ENCODE measurements around the gene CCR4.
"Not testable (repeated sequence)": the region's sequence is repeated elsewhere in the genome, so short reads cannot be mapped to it uniquely, and the experiment has no call there.

CCR4 gene

DNA sequence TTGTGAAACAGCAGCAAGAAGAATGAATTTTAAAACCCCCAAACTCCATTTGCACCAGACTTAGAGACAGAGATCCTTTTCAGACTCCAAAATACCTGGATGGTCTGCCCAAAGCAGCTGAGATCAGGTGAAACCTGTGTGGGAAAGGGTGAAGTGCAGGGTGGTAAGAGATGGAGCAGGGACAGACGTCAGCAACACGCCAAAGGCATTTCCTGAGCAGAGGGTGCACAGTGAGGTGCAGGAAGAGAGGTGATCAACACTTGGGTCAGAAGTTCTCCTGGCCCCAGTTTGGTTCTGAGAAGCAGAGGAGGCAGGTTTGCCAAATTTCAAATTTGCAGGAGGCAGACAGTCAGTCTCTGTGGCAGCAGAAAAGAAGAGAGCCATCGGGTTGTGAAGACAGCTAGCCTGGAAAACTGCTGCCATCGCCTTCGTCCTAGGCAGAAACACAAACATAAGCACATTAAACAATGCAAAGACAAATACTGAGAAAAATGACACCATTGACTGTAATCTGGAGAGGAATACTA is 9.8 kb downstream of the CCR4 start:
- no peak for DNase-seq
- no peak for TF ChIP-seq POLR2A (IDR thresholded peaks at IDR 0.05; ENCODE audit: low read length)
- no peak for TF ChIP-seq GATA1 (IDR thresholded peaks at IDR 0.05; ENCODE audit: low read depth, low read length)

DNA sequence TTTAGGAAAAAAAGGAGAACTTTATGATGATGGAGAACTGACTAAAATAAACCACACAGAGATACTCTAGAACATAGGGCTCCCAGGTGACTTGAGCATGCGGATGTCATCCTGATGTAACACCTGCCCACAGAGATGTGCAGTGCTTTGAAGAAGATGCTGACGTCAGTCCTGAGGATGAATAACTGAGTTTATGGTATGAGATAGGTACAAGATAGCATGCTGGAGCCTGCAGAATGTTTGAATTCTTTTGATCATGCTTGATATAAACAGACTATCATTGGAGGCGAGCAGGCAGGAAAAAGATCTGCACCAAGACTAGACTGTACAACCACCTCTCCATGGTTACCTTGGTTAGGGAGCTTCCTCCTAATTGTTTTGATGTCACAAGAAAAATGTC is 12.4 kb downstream of the CCR4 start:
- TF ChIP-seq POLR2A (IDR thresholded peaks at IDR 0.05; ENCODE audit: low read length) (no peak), GATA1 (IDR thresholded peaks at IDR 0.05; ENCODE audit: low read depth, low read length) (no peak)
- no peak for DNase-seq

DNA sequence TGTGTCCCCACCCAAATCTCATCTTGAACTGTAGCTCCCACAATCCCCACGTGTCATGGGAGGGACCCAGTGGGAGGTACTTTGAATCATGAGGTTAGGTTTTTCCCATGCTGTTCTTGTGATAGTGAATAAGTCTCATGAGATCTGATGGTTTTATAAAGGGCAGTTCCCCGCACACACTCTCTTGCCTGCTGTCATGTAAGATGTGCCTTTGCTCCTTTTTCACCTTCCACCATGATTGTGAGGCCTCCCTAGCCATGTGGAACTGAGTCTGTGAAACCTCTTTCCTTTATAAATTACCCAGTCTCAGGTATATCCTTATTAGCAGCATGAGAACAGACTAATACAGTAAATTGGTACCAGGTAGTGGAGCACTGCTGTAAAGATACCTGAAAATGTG is 13.3 kb downstream of the CCR4 start:
- not testable (repeated sequence) for DNase-seq

DNA sequence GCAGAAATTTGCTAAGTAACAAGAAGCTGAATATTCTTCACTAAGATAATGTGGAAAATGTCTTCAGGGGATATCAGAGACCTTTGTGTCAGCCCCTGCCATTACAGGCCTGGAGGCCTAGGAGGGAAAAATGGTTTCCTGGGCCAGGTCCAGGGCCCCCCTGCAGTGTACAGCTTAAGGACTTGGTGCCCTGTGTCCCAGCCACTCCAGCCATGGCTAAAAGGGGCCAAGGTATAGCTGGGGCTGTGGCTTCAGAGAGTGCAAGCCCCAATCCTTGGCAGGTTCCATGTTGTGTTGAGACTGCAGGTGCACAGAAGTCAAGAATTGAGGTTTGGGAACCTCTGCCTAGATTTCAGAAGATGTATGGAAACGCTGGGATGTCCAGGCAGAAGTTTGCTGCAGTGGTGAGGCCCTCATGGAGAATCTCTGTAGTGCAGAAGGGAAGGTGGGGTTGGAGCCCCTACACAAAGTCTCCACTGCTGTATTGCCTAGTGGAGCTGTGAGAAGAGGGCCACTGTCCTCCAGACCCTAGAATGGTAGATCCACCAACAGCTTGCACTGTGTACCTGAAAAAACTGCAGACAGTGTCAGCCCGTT is 14.3 kb downstream of the CCR4 start:
- peak in 1 of 2 experiments; percentile 15 for DNase-seq

DNA sequence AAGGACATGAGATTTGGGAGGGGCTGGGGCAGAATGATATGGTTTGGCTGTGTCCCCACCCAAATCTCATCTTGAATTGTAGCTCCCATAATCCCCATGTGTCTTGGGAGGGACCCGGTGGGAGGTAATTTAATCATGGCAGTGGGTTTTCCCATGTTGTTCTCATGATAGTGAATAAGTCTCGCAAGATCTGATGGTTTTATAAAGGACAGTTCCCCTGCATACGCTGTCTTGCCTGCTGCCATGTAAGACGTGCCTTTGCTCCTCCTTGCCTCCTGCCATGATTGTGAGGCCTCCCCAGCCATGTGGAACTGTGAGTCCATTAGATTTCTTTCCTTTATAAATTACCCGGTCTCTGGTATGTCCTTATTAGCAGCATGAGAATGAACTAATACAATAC is 15.2 kb downstream of the CCR4 start:
- DNase-seq, result not testable (repeated sequence)

DNA sequence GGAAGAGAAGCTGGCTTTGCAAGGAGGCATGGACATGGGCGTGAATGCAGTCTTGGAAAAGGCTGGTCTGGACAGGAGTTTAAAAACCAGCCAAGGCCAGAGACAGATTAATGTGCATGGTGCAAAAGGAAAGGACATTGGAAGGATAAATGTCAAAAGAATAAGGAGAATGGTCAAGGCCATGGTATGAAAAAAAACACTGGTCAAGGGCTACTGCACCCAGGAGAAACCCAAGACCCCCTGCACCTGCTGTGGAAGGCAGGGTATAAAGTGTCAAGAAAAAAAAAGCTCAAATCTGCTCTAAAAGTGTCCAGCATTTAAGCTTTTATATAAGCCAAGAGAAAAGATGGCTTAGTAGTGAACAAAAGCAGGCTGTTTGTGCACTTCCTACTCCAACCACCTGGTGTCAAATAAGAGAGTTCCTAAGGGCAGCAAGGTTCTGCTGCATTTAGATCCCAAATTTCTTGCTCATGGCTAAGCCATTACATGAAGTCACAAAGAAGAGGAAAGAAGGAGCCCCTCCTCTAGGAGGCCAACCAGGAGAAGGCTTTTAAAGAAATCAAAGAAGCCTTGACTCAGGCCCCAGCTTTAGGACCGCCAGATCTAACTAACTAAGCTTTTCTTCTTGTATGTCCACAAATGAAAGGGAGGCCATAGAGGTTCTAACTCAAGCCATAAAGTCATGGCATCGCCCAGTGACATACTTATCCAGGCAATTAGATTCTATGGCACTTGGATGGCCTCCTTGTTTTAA is 16.9 kb downstream of the CCR4 start:
- TF ChIP-seq POLR2A (IDR thresholded peaks at IDR 0.05; ENCODE audit: low read length) (no peak), GATA1 (IDR thresholded peaks at IDR 0.05; ENCODE audit: low read depth, low read length) (no peak)

DNA sequence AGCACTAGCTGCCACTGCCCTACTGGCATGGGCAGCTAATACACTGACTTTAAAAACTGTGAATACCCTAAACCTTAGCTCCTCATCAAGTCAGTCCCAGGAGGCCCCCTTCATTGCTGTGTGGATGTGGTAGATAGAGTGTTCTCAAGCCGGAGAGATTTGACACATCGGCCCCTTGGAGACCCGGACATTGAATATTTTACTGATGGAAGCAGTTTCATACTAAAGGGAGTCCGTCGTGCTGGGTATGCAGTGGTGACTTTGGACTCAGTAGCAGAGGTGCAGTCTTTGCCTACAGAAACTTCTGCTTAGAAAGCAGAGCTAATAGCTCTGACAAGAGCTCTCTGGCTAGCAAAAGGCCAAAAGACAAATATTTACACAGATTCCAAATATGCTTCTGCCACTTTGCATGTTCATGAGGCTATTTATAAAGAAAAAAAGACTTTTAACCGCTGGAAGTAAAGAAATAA is 17.5 kb downstream of the CCR4 start:
- TF ChIP-seq POLR2A (IDR thresholded peaks at IDR 0.05; ENCODE audit: low read length), result no peak
- TF ChIP-seq GATA1 (IDR thresholded peaks at IDR 0.05; ENCODE audit: low read depth, low read length), result no peak
- DNase-seq, result no peak

More for the DNA sequence above, 16.9 kb downstream of the CCR4 start:
- no peak for DNase-seq

DNA sequence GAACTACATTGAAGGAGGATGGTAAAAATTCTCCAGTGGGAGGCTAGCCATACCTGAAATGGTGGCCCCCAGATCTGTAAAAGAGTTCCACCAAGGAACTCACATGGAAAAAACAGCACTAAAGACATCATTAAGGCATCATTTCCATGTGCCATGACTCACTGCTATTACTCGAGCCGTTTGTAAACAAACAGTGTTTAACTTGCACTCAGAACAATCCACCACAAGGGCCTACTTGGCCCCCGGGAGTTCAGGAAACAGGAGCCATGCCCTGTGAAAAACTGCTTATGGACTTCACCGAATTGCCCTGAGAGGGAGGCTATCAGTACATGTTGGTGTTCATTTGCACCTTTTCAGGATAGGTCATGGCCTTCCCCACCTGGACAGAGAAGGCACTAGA is 18.2 kb downstream of the CCR4 start:
- TF ChIP-seq GATA1 (IDR thresholded peaks at IDR 0.05; ENCODE audit: low read depth, low read length) (no peak), POLR2A (IDR thresholded peaks at IDR 0.05; ENCODE audit: low read length) (no peak)
- DNase-seq, result no peak

DNA sequence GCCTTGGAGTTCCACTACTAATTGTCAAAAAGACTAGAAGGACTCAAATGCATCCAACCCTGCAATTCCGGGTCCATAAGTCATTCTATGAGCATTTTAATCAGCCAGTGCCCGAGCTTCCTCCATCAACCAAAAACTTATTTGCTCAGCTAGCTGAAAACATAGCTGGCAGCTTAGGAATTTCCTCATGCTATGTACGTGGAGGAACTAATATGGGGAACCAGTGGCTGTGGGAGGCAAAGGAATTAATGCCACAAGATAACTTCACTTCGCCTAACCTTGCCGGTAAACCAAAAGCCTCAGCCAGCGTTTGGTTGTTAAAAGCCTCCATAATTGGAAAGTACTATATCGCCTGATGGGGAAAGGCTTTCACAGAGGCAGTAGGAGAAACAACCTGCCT is 19.8 kb downstream of the CCR4 start:
- not testable (repeated sequence) for DNase-seq

DNA sequence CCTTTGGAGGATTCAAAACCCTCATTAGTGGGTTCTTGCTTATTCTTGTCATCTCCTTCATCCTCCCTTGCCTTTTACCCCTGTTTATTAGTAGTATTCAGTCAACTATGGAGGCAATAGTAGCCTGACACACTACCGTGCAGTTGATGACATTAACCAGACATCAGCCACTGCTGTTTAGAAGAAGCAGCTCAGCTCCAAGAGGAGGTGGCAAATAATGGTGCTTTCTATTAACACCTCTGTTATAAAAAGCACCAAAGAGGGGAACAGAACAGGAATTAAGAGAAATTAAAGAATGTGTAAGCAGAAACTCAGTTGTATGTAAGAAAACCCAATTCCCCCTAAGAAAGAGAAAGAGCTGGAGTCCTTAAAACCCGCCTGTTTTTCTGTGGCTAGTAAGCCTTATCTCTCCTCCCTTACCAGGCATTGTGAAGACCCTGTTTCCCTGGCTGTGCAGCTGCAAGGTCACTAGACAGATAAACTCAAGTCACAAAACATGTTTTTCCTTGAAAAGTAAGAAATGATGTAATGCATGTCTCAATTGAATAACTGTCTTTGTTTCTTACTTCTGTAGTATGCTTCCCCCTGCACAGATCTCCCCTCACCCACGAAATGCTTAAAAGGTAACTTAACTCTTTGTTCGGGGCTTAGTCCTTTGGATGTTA is 21.2 kb downstream of the CCR4 start:
- TF ChIP-seq POLR2A (IDR thresholded peaks at IDR 0.05; ENCODE audit: low read length), result no peak
- peak; percentile 53 for TF ChIP-seq GATA1 (IDR thresholded peaks at IDR 0.05; ENCODE audit: low read depth, low read length)
- DNase-seq, result peak; percentile 79 to 96

DNA sequence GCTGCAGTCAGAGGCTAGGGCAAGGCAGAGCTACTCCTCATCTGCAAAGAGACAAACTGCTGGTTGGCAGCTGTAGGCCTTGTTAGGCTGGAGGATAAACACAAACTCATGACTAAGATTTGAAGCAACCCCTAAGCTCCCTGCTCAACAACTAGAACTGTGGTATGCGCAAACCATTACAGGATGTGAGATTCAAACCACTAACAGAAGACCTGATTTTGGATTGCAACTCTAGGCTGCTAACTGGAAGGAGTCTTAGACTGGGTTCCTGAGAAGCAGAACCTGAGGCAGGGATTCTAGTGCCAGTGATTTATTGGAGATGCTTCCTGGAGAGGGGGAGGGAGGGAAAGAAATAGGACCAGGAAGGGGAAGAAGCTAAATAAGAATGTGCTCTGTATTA is 22.5 kb downstream of the CCR4 start:
- TF ChIP-seq POLR2A (IDR thresholded peaks at IDR 0.05; ENCODE audit: low read length), result no peak
- no peak for TF ChIP-seq GATA1 (IDR thresholded peaks at IDR 0.05; ENCODE audit: low read depth, low read length)
- DNase-seq, result no peak

DNA sequence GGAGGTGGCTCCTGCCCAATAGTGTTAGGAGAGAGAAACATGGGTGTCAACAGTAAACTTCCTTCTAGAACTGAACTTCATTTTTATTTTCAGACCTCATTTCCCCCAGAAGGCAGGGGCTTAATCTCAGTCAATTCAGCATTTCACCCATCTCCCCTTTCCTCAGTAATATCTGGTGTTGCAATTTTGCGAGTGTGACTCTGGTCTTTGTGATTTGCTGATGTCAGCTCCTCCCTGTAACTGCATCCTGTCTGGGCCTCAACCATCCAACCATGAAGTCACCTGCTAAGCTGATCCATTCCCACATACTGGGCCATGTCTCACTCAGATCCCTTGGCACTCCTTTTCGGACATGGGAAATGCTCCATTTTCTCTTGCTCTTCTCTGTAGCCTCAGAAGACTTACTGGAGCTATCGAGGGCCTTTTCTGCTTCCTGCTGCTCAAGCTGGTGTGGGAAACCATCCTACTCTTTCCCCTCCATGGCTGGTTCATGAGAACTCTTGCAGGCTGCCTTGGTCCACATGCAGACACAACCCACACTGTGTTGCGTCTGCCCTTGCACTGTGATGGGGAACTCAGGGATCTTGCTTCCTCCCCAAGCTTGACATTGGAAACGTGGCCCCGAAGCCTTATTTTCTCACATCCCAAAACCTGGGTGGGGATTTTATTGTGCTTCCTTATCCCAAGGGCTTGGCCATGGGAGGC is 24.6 kb downstream of the CCR4 start:
- TF ChIP-seq POLR2A (IDR thresholded peaks at IDR 0.05; ENCODE audit: low read length), result no peak
- TF ChIP-seq GATA1 (IDR thresholded peaks at IDR 0.05; ENCODE audit: low read depth, low read length), result no peak
- DNase-seq, result no peak

DNA sequence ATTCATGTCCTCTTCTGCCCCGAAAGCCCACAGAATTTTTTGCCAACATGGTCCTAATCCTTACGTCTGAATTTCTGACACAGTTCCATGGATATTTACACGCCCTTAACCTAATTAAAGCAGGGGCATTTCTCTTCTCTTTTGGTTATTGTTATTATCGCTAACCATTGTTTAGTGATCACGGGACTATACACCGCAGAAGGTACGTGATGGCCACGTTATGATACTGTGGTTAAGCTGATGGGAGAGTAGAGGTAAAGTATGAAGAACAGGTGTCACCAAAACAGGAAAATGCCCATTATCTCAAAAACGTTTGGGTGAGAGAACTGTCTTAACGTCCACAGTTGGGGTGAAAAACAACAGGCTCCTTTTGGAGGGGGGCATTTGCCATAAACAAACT is 26.4 kb downstream of the CCR4 start:
- TF ChIP-seq GATA1 (IDR thresholded peaks at IDR 0.05; ENCODE audit: low read depth, low read length) (no peak), POLR2A (IDR thresholded peaks at IDR 0.05; ENCODE audit: low read length) (no peak)
- no peak for DNase-seq

DNA sequence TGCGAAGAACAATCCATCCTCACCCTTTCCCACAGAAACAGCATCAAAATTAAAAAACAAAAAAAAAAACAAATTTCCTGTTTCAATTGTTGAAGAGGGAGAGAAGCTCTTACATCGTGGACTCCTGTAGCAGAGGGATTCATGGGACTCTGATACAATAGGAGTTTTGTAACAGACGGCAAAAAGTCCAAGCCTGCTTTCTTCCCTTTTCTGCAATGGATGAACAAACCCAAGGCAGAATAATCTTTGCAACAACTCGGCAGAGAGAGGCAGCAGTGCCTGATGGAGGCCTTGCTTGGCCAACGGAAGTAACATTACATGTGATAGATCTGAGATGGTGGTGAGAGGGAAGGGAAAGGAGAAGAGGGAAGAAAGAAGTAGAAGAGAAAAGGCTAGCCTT is 26.9 kb downstream of the CCR4 start:
- no peak for DNase-seq
- TF ChIP-seq GATA1 (IDR thresholded peaks at IDR 0.05; ENCODE audit: low read depth, low read length) (no peak), POLR2A (IDR thresholded peaks at IDR 0.05; ENCODE audit: low read length) (no peak)

Measured in erythroblast (primary cell).